DND-41 (cell line): ENCODE data around the gene PM20D1.

Source experiments
- EZH2 ChIP-seq: IDR thresholded peaks from 3 replicates; pipeline ENCODE4 v1.6.1; 2012; ENCODE audit warnings: borderline replicate concordance, low read depth, mild to moderate bottlenecking, moderate library complexity, low read length, inconsistent platforms; ENCODE audit not compliant: severe bottlenecking
- TF ChIP-seq, protein P1 (sequence below): IDR thresholded peaks from 2 replicates; pipeline ENCODE4 v1.5.1; 2012; ENCODE audit warnings: borderline replicate concordance, low read length, moderate library complexity, mild to moderate bottlenecking; ENCODE audit not compliant: poor library complexity, severe bottlenecking; ENCODE audit errors: extremely low read depth

DNA sequence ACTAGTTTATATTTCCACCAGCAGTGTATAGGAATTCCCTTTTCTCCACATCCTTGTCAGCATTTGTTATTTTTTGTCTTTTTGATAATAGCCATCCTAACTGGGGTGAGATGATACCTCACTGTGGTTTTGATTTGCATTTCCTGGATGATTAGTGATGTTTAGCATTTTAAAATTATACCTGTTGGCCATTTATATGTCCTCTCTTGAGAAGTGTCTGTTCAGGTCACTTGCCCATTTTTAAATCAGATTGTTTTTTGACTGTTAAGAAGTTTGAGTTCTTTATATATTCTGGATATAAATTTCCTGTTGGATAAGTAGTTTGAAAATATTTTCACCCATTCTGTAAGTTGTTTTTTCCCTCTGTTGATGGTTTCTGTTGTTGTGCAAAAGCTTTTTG is 31.0 kb upstream of the PM20D1 start:
- TF ChIP-seq, protein P1, sequence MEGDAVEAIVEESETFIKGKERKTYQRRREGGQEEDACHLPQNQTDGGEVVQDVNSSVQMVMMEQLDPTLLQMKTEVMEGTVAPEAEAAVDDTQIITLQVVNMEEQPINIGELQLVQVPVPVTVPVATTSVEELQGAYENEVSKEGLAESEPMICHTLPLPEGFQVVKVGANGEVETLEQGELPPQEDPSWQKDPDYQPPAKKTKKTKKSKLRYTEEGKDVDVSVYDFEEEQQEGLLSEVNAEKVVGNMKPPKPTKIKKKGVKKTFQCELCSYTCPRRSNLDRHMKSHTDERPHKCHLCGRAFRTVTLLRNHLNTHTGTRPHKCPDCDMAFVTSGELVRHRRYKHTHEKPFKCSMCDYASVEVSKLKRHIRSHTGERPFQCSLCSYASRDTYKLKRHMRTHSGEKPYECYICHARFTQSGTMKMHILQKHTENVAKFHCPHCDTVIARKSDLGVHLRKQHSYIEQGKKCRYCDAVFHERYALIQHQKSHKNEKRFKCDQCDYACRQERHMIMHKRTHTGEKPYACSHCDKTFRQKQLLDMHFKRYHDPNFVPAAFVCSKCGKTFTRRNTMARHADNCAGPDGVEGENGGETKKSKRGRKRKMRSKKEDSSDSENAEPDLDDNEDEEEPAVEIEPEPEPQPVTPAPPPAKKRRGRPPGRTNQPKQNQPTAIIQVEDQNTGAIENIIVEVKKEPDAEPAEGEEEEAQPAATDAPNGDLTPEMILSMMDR, result no peak
- TF ChIP-seq EZH2, result no peak
